Suprapubic skin (tissue), 4 donors: ENCODE measurements around the gene IRF4.

Experiments
- POLR2A ChIP-seq, 2 donors: fragments of 450-650 bp; IDR thresholded peaks; one replicate each; pipeline ENCODE4 v1.6.1; 2017; ENCODE audit warnings: antibody characterized with exemption in 2 of 2, mild to moderate bottlenecking in 2 of 2, moderate library complexity in 2 of 2
- POLR2AphosphoS5 ChIP-seq, 3 donors: sonication (generic); formaldehyde crosslinking; IDR thresholded peaks; one replicate each; pipeline ENCODE4 v1.6.1; 2017; ENCODE audit warnings: antibody characterized with exemption in 3 of 3
- TF ChIP-seq, protein P1 (sequence below), 2 donors: fragments of 200-600 bp in 1 of 2; fragments of 450-650 bp in 1 of 2; sonication (generic) in 1 of 2; IDR thresholded peaks; one replicate each; pipeline ENCODE4 v1.5.1; 2016 to 2019; ENCODE audit warnings: antibody characterized with exemption in 2 of 2, mild to moderate bottlenecking in 1 of 2, moderate library complexity in 1 of 2

DNA sequence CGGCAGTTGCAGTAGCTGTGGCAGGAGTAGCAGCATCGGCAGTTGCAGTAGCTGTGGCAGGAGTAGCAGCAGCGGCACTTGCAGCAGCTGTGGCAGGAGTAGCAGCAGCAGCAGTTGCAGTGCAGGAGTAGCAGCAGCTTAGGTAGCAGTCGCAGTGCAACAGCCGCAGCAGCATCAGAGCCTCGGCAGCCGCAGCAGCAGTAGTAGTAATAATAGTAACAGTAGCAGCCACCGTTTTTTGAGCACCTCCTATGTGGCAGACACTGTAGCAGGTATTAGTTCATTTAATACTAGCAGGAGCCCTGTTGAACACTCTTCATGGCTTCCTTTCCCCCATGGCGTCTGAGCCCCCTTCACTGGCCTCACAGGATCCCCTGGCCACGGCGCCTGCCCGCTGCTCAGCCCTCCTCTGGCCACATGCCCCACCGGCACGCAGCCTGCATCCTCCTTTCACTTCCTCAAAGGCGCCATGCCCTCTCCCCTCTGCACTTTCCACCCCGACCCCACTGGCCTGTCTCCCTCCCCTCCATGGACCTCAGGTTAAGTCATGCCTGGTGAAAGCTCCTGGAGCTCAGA is 19.1 kb upstream of the IRF4 start:
- TF ChIP-seq POLR2AphosphoS5 (IDR thresholded peaks at IDR 0.05) (no peak), POLR2A (IDR thresholded peaks at IDR 0.05) (no peak)
- TF ChIP-seq, protein P1, sequence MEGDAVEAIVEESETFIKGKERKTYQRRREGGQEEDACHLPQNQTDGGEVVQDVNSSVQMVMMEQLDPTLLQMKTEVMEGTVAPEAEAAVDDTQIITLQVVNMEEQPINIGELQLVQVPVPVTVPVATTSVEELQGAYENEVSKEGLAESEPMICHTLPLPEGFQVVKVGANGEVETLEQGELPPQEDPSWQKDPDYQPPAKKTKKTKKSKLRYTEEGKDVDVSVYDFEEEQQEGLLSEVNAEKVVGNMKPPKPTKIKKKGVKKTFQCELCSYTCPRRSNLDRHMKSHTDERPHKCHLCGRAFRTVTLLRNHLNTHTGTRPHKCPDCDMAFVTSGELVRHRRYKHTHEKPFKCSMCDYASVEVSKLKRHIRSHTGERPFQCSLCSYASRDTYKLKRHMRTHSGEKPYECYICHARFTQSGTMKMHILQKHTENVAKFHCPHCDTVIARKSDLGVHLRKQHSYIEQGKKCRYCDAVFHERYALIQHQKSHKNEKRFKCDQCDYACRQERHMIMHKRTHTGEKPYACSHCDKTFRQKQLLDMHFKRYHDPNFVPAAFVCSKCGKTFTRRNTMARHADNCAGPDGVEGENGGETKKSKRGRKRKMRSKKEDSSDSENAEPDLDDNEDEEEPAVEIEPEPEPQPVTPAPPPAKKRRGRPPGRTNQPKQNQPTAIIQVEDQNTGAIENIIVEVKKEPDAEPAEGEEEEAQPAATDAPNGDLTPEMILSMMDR (IDR thresholded peaks at IDR 0.05): no peak
